Measurements from ENCODE around the gene GIN1. TPM values are rescaled to one million over a fixed set of nuclear protein-coding genes. Genes with fewer than 3 reads are reported as not detected.

Gene GIN1
- total RNA-seq, 4 donors from 2014 or later, result 5.5 to 10.3 (median 6.0) TPM

- 0 to 1% methylated on average over 4 to 14 of the region's 17 CpGs for WGBS, 2 donors (ENCODE audit: low coverage in 1 of 2)
- no peak for TF ChIP-seq POLR2A (IDR thresholded peaks at IDR 0.05)
- TF ChIP-seq EP300 (IDR thresholded peaks at IDR 0.05), result no peak
- TF ChIP-seq POLR2AphosphoS5 (IDR thresholded peaks at IDR 0.05), result no peak
- TF ChIP-seq, protein P1, sequence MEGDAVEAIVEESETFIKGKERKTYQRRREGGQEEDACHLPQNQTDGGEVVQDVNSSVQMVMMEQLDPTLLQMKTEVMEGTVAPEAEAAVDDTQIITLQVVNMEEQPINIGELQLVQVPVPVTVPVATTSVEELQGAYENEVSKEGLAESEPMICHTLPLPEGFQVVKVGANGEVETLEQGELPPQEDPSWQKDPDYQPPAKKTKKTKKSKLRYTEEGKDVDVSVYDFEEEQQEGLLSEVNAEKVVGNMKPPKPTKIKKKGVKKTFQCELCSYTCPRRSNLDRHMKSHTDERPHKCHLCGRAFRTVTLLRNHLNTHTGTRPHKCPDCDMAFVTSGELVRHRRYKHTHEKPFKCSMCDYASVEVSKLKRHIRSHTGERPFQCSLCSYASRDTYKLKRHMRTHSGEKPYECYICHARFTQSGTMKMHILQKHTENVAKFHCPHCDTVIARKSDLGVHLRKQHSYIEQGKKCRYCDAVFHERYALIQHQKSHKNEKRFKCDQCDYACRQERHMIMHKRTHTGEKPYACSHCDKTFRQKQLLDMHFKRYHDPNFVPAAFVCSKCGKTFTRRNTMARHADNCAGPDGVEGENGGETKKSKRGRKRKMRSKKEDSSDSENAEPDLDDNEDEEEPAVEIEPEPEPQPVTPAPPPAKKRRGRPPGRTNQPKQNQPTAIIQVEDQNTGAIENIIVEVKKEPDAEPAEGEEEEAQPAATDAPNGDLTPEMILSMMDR (IDR thresholded peaks at IDR 0.05), result no peak
- Histone ChIP-seq H3K4me3 (peak overlapping the region; percentile 80 to 82), H3K27ac (peak overlapping the region; percentile 89 to 95 (median 93)), H3K9me3 (no peaks in the 10 kb centered on the region), H3K36me3 (no peaks in the 10 kb centered on the region), H3K27me3 (no peaks in the 10 kb centered on the region), H3K4me1 (peaks cover 10 to 48% (median 13%) of the 10 kb centered on the region in 3 donors)
- no peak for ATAC-seq
Measured at GRCh38 chr5:103120607-103121200, 766 bp upstream of the GIN1 start.

GRCh38 chr5:103119070-103119764 lies 721 bp downstream of the GIN1 start:
- TF ChIP-seq, protein P1 (IDR thresholded peaks at IDR 0.05), result no peak
- TF ChIP-seq POLR2AphosphoS5 (IDR thresholded peaks at IDR 0.05) (no peak), POLR2A (IDR thresholded peaks at IDR 0.05) (no peak), EP300 (IDR thresholded peaks at IDR 0.05) (no peak)
- Histone ChIP-seq H3K27me3 (no peaks in the 10 kb centered on the region), H3K9me3 (no peaks in the 10 kb centered on the region), H3K27ac (peak overlapping the region; percentile 89 to 95 (median 93)), H3K4me1 (peaks cover 10 to 48% (median 13%) of the 10 kb centered on the region in 3 donors), H3K4me3 (peak overlapping the region; percentile 80 to 82), H3K36me3 (no peaks in the 10 kb centered on the region)
- WGBS, 2 donors (ENCODE audit: low coverage in 1 of 2), result 1 to 2% methylated on average over 9 to 15 of the region's 15 CpGs
- no peak for ATAC-seq

GRCh38 chr5:103117471-103117991 lies 2.4 kb downstream of the GIN1 start:
- whole genome bisulfite sequencing, 2 donors (ENCODE audit: low coverage in 1 of 2), result 69 to 88% methylated on average over 4 of the region's 4 CpGs

DNA sequence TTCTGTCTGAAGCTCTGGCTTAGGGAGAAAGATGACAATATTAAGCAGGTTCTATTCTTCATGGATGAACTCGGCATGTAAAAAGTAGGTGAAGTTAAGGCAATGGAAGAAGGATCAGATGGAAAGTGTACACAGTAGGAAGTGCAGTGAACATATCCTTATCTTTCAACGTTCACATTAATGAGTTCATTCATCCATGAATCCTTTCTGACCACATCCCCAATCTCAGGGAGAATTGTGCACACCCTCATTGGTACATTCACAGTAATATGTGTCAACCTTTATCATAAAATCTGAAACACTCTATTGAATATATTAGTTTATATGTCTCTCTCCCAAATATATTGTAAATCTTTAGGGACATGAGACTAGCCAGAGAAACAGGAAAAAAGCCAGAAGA lies 5.5 kb downstream of the GIN1 start:
- H3K4me3 ChIP-seq, result no peak overlapping the region
- TF ChIP-seq, protein P1 (IDR thresholded peaks at IDR 0.05), result no peak
- TF ChIP-seq EP300 (IDR thresholded peaks at IDR 0.05), result no peak
- no peak for TF ChIP-seq POLR2A (IDR thresholded peaks at IDR 0.05)
- TF ChIP-seq POLR2AphosphoS5 (IDR thresholded peaks at IDR 0.05), result no peak
- H3K9me3 ChIP-seq, result no peaks in the 10 kb centered on the region
- no peak for ATAC-seq
- WGBS, 2 donors (ENCODE audit: low coverage in 1 of 2), result 80 to 83% methylated on average over 1 to 2 of the region's 2 CpGs
- H3K27ac ChIP-seq, result no peak overlapping the region
- no peaks in the 10 kb centered on the region for H3K27me3 ChIP-seq
- H3K36me3 ChIP-seq, result no peaks in the 10 kb centered on the region
- H3K4me1 ChIP-seq, result peaks cover 0 to 20% (median 7%) of the 10 kb centered on the region in 3 donors

More at GRCh38 chr5:103117471-103117991, 2.4 kb downstream of the GIN1 start:
- Histone ChIP-seq H3K4me1 (peaks cover 10 to 38% (median 13%) of the 10 kb centered on the region in 3 donors), H3K4me3 (no peak overlapping the region), H3K27ac (no peak overlapping the region), H3K27me3 (no peaks in the 10 kb centered on the region), H3K36me3 (no peaks in the 10 kb centered on the region), H3K9me3 (no peaks in the 10 kb centered on the region)
- TF ChIP-seq POLR2AphosphoS5 (IDR thresholded peaks at IDR 0.05) (no peak), EP300 (IDR thresholded peaks at IDR 0.05) (no peak)
- no peak for ATAC-seq

DNA sequence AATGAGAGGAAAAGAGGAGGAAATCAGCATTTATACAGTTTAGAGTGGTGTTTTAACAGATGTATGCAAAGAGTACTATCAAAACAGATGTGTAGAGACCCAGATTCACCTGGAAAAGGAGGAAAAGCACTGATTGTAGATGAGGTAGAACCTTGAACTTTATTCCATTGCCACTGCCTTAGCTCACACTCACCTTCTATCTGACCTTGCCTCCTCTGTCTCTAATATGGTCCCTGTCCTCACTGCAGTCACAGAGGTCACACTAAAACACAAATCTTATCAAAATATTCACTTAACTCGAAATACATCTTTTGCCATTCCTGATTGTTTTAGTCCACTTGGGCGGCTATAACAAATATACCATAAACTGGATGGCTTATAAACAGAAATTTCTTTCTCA lies 7.0 kb downstream of the GIN1 start:
- no peak for TF ChIP-seq EP300 (IDR thresholded peaks at IDR 0.05)
- TF ChIP-seq, protein P1 (IDR thresholded peaks at IDR 0.05), result no peak
- no peak for TF ChIP-seq POLR2A (IDR thresholded peaks at IDR 0.05)
- TF ChIP-seq POLR2AphosphoS5 (IDR thresholded peaks at IDR 0.05), result no peak
- no peak for ATAC-seq
- peaks cover 0 to 8% (median 0%) of the 10 kb centered on the region in 3 donors for H3K4me1 ChIP-seq
- no peak overlapping the region for H3K27ac ChIP-seq
- peaks cover 0 to 7% of the 10 kb centered on the region in 2 donors for H3K36me3 ChIP-seq
- WGBS, 2 donors (ENCODE audit: low coverage in 1 of 2), result 93 to 95% methylated on average over 2 of the region's 2 CpGs
- no peak overlapping the region for H3K4me3 ChIP-seq
- no peaks in the 10 kb centered on the region for H3K27me3 ChIP-seq
- no peaks in the 10 kb centered on the region for H3K9me3 ChIP-seq
